Measurements from ENCODE around the gene CD47.

Gene CD47
- 178 to 242 (median 238) reads per million in 3 donors for total RNA-seq

- DNase-seq, result peak; percentile 94 to 96 (median 95)
- Histone ChIP-seq H3K27me3 (replicated peaks; ENCODE audit: control insufficient read depth, insufficient read depth, low read length, poor library complexity, severe bottlenecking) (no peaks in the 10 kb centered on the region), H3K4me1 (ENCODE audit: control insufficient read depth, insufficient read depth, low read length, poor library complexity, severe bottlenecking) (peaks cover 37% of the 10 kb centered on the region), H3K4me3 (ENCODE audit: insufficient read depth, low read depth, low read length, poor library complexity, severe bottlenecking) (peak within 1 kb of the TSS; percentile 75), H3K27ac (ENCODE audit: insufficient read depth, low read length, poor library complexity, severe bottlenecking) (peak within 1 kb of the TSS; percentile 96), H3K9me3 (ENCODE audit: control insufficient read depth, low read length) (no peaks in the 10 kb centered on the region), H3K36me3 (ENCODE audit: control insufficient read depth, insufficient read depth, low read length) (no peaks in the 10 kb centered on the region)
These were observed at the start of gene CD47 for GRCh38 chr3:108090701-108091497. Gene CD47 (minus strand): TSS chr3:108091031. CDS start chr3:108090908, 123 bp downstream.

GRCh38 chr3:108137460-108137814, 46.6 kb upstream of the CD47 start:
- H3K4me3 ChIP-seq (ENCODE audit: insufficient read depth, low read depth, low read length, poor library complexity, severe bottlenecking), result no peak overlapping the region
- H3K27me3 ChIP-seq (replicated peaks; ENCODE audit: control insufficient read depth, insufficient read depth, low read length, poor library complexity, severe bottlenecking), result no peaks in the 10 kb centered on the region
- H3K9me3 ChIP-seq (ENCODE audit: control insufficient read depth, low read length), result no peaks in the 10 kb centered on the region
- H3K36me3 ChIP-seq (ENCODE audit: control insufficient read depth, insufficient read depth, low read length), result peaks cover 4% of the 10 kb centered on the region
- no peak for DNase-seq
- peaks cover 12% of the 10 kb centered on the region for H3K4me1 ChIP-seq (ENCODE audit: control insufficient read depth, insufficient read depth, low read length, poor library complexity, severe bottlenecking)
- H3K27ac ChIP-seq (ENCODE audit: insufficient read depth, low read length, poor library complexity, severe bottlenecking), result no peak overlapping the region

DNA sequence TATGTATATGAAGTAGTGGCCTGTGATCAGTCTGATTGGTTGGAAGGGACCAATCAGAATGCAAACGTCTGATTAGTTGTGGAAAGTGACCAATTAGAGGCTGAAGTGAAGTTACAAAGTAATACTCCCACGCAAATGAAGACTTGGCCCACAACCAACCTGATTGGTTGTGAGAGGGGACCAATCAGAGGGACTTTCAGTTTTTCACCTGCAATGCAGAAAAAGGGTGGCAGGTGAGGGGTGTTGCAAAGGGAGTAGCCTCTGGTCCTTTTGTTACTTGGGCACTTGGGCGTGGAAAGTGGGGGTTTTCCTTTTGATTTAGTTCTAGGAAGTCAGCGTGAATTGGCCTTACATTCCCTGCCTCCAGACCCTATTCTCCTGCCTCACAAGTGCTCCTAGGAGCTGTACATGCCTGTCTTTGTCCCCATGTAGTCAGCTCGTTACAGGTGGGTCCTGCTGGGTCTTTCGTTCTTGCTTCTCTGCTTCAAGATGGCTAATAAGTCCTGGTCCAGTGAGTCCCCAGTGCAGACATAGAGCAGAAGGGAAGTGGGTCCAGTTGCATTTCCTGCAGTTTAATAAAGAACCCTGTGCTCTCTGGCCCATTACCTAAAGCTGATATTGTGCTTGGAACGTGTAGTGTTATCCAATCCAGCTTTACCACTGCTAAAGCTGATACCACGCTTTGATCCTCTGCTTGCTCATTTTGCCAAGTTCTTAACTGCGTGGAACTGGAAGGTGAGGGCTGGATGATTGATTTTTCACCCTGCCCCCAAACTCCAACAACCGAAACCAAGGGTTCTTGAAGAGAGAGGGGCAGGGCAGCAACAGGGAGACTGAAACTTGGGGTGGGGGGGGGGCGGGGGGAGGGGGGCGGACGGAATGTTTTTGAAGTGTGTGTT, 46.0 kb upstream of the CD47 start:
- Histone ChIP-seq H3K27ac (ENCODE audit: insufficient read depth, low read length, poor library complexity, severe bottlenecking) (no peak overlapping the region), H3K36me3 (ENCODE audit: control insufficient read depth, insufficient read depth, low read length) (peaks cover 4% of the 10 kb centered on the region), H3K4me3 (ENCODE audit: insufficient read depth, low read depth, low read length, poor library complexity, severe bottlenecking) (no peak overlapping the region), H3K4me1 (ENCODE audit: control insufficient read depth, insufficient read depth, low read length, poor library complexity, severe bottlenecking) (peaks cover 15% of the 10 kb centered on the region), H3K9me3 (ENCODE audit: control insufficient read depth, low read length) (no peaks in the 10 kb centered on the region), H3K27me3 (replicated peaks; ENCODE audit: control insufficient read depth, insufficient read depth, low read length, poor library complexity, severe bottlenecking) (no peaks in the 10 kb centered on the region)
- no peak for DNase-seq

- DNase-seq, result no peak
- Histone ChIP-seq H3K9me3 (ENCODE audit: control insufficient read depth, low read length) (no peaks in the 10 kb centered on the region), H3K36me3 (ENCODE audit: control insufficient read depth, insufficient read depth, low read length) (peaks cover 4% of the 10 kb centered on the region), H3K27me3 (replicated peaks; ENCODE audit: control insufficient read depth, insufficient read depth, low read length, poor library complexity, severe bottlenecking) (no peaks in the 10 kb centered on the region), H3K4me3 (ENCODE audit: insufficient read depth, low read depth, low read length, poor library complexity, severe bottlenecking) (peak overlapping the region; percentile 27), H3K4me1 (ENCODE audit: control insufficient read depth, insufficient read depth, low read length, poor library complexity, severe bottlenecking) (peaks cover 22% of the 10 kb centered on the region), H3K27ac (ENCODE audit: insufficient read depth, low read length, poor library complexity, severe bottlenecking) (no peak overlapping the region)
These were observed 43.7 kb upstream of the CD47 start for GRCh38 chr3:108134555-108134880.

DNA sequence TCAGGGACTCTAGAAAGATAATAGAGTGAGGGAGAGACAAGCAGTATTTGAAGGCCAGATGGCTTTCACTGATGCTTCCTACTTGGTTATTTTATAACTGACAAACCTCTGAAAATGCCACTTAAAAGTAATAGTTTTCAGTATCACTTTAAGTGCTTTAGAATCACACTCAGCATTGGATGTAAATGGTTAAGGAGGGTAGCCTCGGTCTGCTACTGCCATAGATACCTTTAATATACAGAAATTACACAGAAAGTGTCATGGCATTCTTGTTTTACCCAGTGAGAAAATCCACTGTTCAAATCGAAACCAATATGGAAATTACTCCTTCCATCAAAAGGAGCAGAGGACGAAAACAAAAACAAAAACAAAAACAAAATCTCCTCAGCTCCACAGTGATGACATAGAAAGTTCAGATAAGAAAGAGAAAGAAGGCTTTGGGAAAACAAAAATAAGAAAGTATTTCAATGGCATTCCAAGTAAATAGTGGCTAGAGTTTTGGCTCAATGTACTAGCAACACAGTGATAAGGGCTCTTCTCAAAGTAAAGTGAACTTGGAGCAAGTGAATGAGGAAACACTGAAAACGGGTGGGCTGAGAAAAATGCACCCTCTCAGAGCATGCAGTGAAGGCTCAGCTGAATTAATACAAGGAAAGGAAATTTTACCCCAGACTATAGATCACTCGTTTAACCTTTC, 43.2 kb upstream of the CD47 start:
- Histone ChIP-seq H3K27ac (ENCODE audit: insufficient read depth, low read length, poor library complexity, severe bottlenecking) (peak overlapping the region; percentile 20), H3K4me1 (ENCODE audit: control insufficient read depth, insufficient read depth, low read length, poor library complexity, severe bottlenecking) (peaks cover 25% of the 10 kb centered on the region), H3K9me3 (ENCODE audit: control insufficient read depth, low read length) (no peaks in the 10 kb centered on the region), H3K27me3 (replicated peaks; ENCODE audit: control insufficient read depth, insufficient read depth, low read length, poor library complexity, severe bottlenecking) (no peaks in the 10 kb centered on the region), H3K36me3 (ENCODE audit: control insufficient read depth, insufficient read depth, low read length) (peaks cover 4% of the 10 kb centered on the region), H3K4me3 (ENCODE audit: insufficient read depth, low read depth, low read length, poor library complexity, severe bottlenecking) (peak overlapping the region; percentile 27)
- no peak for DNase-seq

DNA sequence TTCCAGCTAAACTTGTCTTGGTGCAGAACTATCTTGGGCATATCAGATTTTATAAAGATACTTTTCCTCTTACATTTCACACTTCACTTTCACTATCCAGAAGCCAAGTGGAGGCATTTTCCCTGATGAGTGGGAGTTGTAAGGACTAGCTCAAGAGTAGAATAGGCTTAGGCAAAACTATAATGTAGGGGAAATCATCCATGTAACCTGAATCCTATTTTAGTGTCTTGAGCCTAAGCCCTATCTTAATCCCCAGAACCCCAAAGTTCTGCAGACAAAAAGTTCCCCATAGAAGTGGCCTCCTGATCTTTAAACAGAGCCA, 42.2 kb upstream of the CD47 start:
- H3K9me3 ChIP-seq (ENCODE audit: control insufficient read depth, low read length), result no peaks in the 10 kb centered on the region
- H3K4me1 ChIP-seq (ENCODE audit: control insufficient read depth, insufficient read depth, low read length, poor library complexity, severe bottlenecking), result peaks cover 35% of the 10 kb centered on the region
- peak overlapping the region; percentile 16 for H3K4me3 ChIP-seq (ENCODE audit: insufficient read depth, low read depth, low read length, poor library complexity, severe bottlenecking)
- H3K27ac ChIP-seq (ENCODE audit: insufficient read depth, low read length, poor library complexity, severe bottlenecking), result no peak overlapping the region
- no peaks in the 10 kb centered on the region for H3K27me3 ChIP-seq (replicated peaks; ENCODE audit: control insufficient read depth, insufficient read depth, low read length, poor library complexity, severe bottlenecking)
- peaks cover 4% of the 10 kb centered on the region for H3K36me3 ChIP-seq (ENCODE audit: control insufficient read depth, insufficient read depth, low read length)
- DNase-seq, result no peak

- Histone ChIP-seq H3K4me3 (ENCODE audit: insufficient read depth, low read depth, low read length, poor library complexity, severe bottlenecking) (no peak overlapping the region), H3K36me3 (ENCODE audit: control insufficient read depth, insufficient read depth, low read length) (peaks cover 4% of the 10 kb centered on the region), H3K27ac (ENCODE audit: insufficient read depth, low read length, poor library complexity, severe bottlenecking) (no peak overlapping the region), H3K4me1 (ENCODE audit: control insufficient read depth, insufficient read depth, low read length, poor library complexity, severe bottlenecking) (peaks cover 45% of the 10 kb centered on the region), H3K27me3 (replicated peaks; ENCODE audit: control insufficient read depth, insufficient read depth, low read length, poor library complexity, severe bottlenecking) (no peaks in the 10 kb centered on the region), H3K9me3 (ENCODE audit: control insufficient read depth, low read length) (no peaks in the 10 kb centered on the region)
- DNase-seq, result no peak
These were observed 40.8 kb upstream of the CD47 start for GRCh38 chr3:108131475-108132134.

- peaks cover 51% of the 10 kb centered on the region for H3K4me1 ChIP-seq (ENCODE audit: control insufficient read depth, insufficient read depth, low read length, poor library complexity, severe bottlenecking)
- no peak for DNase-seq
These were observed 40.1 kb upstream of the CD47 start for GRCh38 chr3:108130701-108131474.

DNA sequence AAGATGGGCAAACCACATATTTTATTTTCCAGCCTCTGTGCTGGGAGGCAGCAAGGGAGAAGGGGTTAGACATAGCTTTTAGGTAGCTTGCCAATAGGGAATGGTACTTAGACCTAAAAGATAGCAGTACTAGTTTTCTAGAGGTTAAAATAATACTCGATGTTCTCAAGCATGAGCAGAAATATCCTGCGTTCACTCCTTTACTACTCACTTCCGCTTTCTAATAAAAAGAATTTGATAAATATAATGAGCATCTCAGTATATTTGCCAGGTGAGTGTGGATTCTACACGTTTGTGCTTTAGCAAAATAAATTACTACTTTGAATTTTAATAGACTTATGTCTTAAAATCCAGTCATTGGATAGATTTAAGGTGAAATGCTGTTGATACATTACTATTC, 39.4 kb upstream of the CD47 start:
- H3K4me1 ChIP-seq (ENCODE audit: control insufficient read depth, insufficient read depth, low read length, poor library complexity, severe bottlenecking), result peaks cover 57% of the 10 kb centered on the region
- no peak overlapping the region for H3K4me3 ChIP-seq (ENCODE audit: insufficient read depth, low read depth, low read length, poor library complexity, severe bottlenecking)
- no peak overlapping the region for H3K27ac ChIP-seq (ENCODE audit: insufficient read depth, low read length, poor library complexity, severe bottlenecking)
- H3K9me3 ChIP-seq (ENCODE audit: control insufficient read depth, low read length), result no peaks in the 10 kb centered on the region
- H3K36me3 ChIP-seq (ENCODE audit: control insufficient read depth, insufficient read depth, low read length), result no peaks in the 10 kb centered on the region
- no peaks in the 10 kb centered on the region for H3K27me3 ChIP-seq (replicated peaks; ENCODE audit: control insufficient read depth, insufficient read depth, low read length, poor library complexity, severe bottlenecking)
- DNase-seq, result no peak

More at GRCh38 chr3:108130701-108131474, 40.1 kb upstream of the CD47 start:
- Histone ChIP-seq H3K36me3 (ENCODE audit: control insufficient read depth, insufficient read depth, low read length) (no peaks in the 10 kb centered on the region), H3K9me3 (ENCODE audit: control insufficient read depth, low read length) (no peaks in the 10 kb centered on the region), H3K4me3 (ENCODE audit: insufficient read depth, low read depth, low read length, poor library complexity, severe bottlenecking) (no peak overlapping the region), H3K27ac (ENCODE audit: insufficient read depth, low read length, poor library complexity, severe bottlenecking) (no peak overlapping the region), H3K27me3 (replicated peaks; ENCODE audit: control insufficient read depth, insufficient read depth, low read length, poor library complexity, severe bottlenecking) (no peaks in the 10 kb centered on the region)

Data from effector memory CD4-positive, alpha-beta T cell (primary cell).